Measurements from ENCODE around the gene MTFR1L.

DNA sequence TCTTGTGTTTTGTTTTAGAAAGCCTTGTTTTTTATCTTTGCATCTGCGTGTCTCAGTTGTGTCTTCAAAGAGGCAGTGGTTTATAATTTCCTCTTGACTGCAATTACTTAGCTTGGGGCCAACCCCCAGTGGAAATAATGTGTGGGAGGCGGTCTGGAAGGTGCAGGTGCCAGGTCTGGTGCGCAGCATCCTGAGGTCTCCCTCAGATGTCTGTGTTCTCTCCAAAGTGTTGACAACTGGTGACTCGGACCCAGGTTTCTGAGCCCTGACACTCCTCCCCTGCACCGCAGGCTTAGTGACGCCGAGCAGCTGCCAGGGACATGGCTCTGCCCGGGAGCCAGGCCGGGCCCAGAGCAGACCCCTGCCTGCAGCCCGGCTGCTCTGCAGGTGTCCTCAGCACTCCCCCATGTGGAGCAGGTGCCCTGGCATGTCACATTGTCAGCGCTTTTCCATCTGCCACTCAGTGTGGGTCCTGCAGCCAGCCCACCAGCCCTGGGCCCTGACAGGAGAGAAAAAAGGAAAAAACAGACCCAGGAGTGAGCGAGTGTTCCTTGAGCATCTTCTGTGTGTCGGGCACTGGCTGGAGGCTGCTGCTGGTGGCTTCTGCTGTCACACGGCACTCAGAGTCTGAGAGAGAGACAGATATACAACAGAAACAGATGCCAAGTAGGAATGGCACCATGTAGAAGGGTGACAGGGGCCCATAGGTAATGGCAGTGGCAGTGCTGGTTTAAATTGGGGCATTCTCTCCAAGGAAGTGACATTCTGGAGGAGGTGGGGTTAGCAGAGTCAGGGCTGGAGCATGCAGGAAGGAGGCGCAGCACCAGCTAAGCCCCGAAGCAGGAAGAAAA lies 44.6 kb upstream of the MTFR1L start:
- no peak for TF ChIP-seq SMC3 (conservative IDR thresholded peaks at IDR 0.05; ENCODE audit: poor library complexity)
- no peak for TF ChIP-seq EP300 (conservative IDR thresholded peaks at IDR 0.05; ENCODE audit: poor library complexity, severe bottlenecking)
- no peak for TF ChIP-seq EZH2 (IDR thresholded peaks at IDR 0.05; ENCODE audit: borderline replicate concordance, insufficient read depth, low read length, poor library complexity, severe bottlenecking)

All from neural cell (in vitro differentiated cells).